ENCODE data around the gene MYOZ3. TPM values are rescaled to one million over a fixed set of nuclear protein-coding genes. Genes with fewer than 3 reads are reported as not detected.

The MYOZ3 gene
- total and polyA plus RNA-seq, 10 of the 15 experiments (the other 5 are each of a cell fraction or from before 2014, with no cell fraction given) = 0.04 to 1.1 (median 0.10) TPM; not detected in 4

GRCh38 chr5:150651924-150652671 lies 9.0 kb upstream of the MYOZ3 start:
- Histone ChIP-seq H3K9me3 (replicated peaks; ENCODE audit: control insufficient read depth, insufficient read depth, low read length) (no peaks in the 10 kb centered on the region), H3K27ac (ENCODE audit: control insufficient read depth, insufficient read depth) (no peak overlapping the region), H4K20me1 (ENCODE audit: control insufficient read depth, insufficient read depth) (no peaks in the 10 kb centered on the region), H3K27me3 (replicated peaks in 1 of 2; ENCODE audit: control insufficient read depth in 2 of 2, insufficient read depth in 2 of 2, low read length in 1 of 2) (no peaks in the 10 kb centered on the region; a peak in 1 of 4 replicates), H3K79me2 (ENCODE audit: control insufficient read depth, insufficient read depth, low read length) (no peaks in the 10 kb centered on the region), H3K4me2 (ENCODE audit: control insufficient read depth, insufficient read depth) (no peak overlapping the region), H3K9ac (ENCODE audit: control insufficient read depth, insufficient read depth, low read length) (no peak overlapping the region), H3K4me1 (ENCODE audit: control insufficient read depth, insufficient read depth, low read length) (peaks cover 9% of the 10 kb centered on the region), H2AFZ (ENCODE audit: control insufficient read depth, low read depth, low read length) (no peak overlapping the region), H3K36me3 (ENCODE audit: control insufficient read depth in 2 of 2, insufficient read depth in 2 of 2, low read length in 1 of 2) (no peaks in the 10 kb centered on the region), H3K4me3 (no peak overlapping the region)
- 50% methylated on average over 13 of the region's 13 CpGs for WGBS (ENCODE audit: insufficient coverage, insufficient replicate concordance, low lambda C conversion rate, missing lambda C conversion rate)
- DNase-seq (ENCODE audit: low read depth, low spot score) (no peak), ATAC-seq (no peak), FAIRE-seq (no peak)
- POLR2A ChIA-PET = no interaction called here
- intact Hi-C loops (cut with micrococcal nuclease; ENCODE audit: unreplicated experiment) = loop anchor here (10.0 kb wide), 1 partner anchor 197 kb away; no protein-coding TSS in a partner anchor
- no TSS peak for BruUV-seq (replicated peaks)
- RAD21 ChIA-PET (ENCODE audit: unreplicated experiment) = interaction anchor here (0.8 to 1.7 kb wide), 5 partner anchors 26 to 396 kb away, joined by 3 to 6 read pairs (median 4); no protein-coding TSS in a partner anchor
- CTCF ChIA-PET = interaction anchor here (0.8 to 12.7 kb wide), 7 partner anchors 9 to 194 kb away, joined by 3 to 236 read pairs (median 8); partner anchors contain the start of gene IRGM
- in situ Hi-C loops (cut with MboI) = loop anchor here (5.0 to 10.0 kb wide), 2 partner anchors 90 to 197 kb away; no protein-coding TSS in a partner anchor
- SMC1A ChIA-PET (ENCODE audit: uncharacterized antibody, unreplicated experiment) = interaction anchor here (0.7 to 5.8 kb wide), 4 partner anchors 10 to 90 kb away, joined by 3 to 61 read pairs (median 7); partner anchors contain the start of gene MYOZ3
- TF ChIP-seq ZSCAN29 (IDR thresholded peaks at IDR 0.05) (no peak), ATF3 (IDR thresholded peaks at IDR 0.05; ENCODE audit: borderline replicate concordance, extremely low read depth, low read depth, low read length) (no peak), STAT3 (IDR thresholded peaks at IDR 0.05; ENCODE audit: low read depth, low read length) (no peak), SMAD1 (IDR thresholded peaks at IDR 0.05; ENCODE audit: low read depth, partially characterized antibody) (no peak), SPI1 (IDR thresholded peaks at IDR 0.05; ENCODE audit: borderline replicate concordance, insufficient read depth, low read depth, low read length) (no peak), NR2C2 (IDR thresholded peaks at IDR 0.05; ENCODE audit: borderline replicate concordance, control insufficient read depth, insufficient read length, low read depth) (no peak), ETV6 (conservative IDR thresholded peaks at IDR 0.05 in 1 of 2, IDR thresholded peaks at IDR 0.05 in 1 of 2; ENCODE audit: borderline replicate concordance in 1 of 2, low read depth in 1 of 2) (no peak), PBX3 (IDR thresholded peaks at IDR 0.05; ENCODE audit: insufficient replicate concordance, low read depth, low read length) (no peak), SUPT20H (IDR thresholded peaks at IDR 0.05; ENCODE audit: borderline replicate concordance, control insufficient read depth, low read depth, low read length) (no peak), EGR1 (IDR thresholded peaks at IDR 0.05; ENCODE audit: borderline replicate concordance in 1 of 2, low read depth in 2 of 2, low read length in 2 of 2) (no peak), CBX5 (IDR thresholded peaks at IDR 0.05; ENCODE audit: low read depth) (no peak), IKZF2 (IDR thresholded peaks at IDR 0.05) (no peak), FOS (IDR thresholded peaks at IDR 0.05; ENCODE audit: borderline replicate concordance, extremely low read depth, insufficient read length) (no peak), CBFB (IDR thresholded peaks at IDR 0.05; ENCODE audit: low read depth) (no peak)
- TF ChIP-seq, protein P1, sequence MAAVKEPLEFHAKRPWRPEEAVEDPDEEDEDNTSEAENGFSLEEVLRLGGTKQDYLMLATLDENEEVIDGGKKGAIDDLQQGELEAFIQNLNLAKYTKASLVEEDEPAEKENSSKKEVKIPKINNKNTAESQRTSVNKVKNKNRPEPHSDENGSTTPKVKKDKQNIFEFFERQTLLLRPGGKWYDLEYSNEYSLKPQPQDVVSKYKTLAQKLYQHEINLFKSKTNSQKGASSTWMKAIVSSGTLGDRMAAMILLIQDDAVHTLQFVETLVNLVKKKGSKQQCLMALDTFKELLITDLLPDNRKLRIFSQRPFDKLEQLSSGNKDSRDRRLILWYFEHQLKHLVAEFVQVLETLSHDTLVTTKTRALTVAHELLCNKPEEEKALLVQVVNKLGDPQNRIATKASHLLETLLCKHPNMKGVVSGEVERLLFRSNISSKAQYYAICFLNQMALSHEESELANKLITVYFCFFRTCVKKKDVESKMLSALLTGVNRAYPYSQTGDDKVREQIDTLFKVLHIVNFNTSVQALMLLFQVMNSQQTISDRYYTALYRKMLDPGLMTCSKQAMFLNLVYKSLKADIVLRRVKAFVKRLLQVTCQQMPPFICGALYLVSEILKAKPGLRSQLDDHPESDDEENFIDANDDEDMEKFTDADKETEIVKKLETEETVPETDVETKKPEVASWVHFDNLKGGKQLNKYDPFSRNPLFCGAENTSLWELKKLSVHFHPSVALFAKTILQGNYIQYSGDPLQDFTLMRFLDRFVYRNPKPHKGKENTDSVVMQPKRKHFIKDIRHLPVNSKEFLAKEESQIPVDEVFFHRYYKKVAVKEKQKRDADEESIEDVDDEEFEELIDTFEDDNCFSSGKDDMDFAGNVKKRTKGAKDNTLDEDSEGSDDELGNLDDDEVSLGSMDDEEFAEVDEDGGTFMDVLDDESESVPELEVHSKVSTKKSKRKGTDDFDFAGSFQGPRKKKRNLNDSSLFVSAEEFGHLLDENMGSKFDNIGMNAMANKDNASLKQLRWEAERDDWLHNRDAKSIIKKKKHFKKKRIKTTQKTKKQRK (IDR thresholded peaks at IDR 0.05; ENCODE audit: low read depth, low read length) = no peak
- TF ChIP-seq, protein P2, sequence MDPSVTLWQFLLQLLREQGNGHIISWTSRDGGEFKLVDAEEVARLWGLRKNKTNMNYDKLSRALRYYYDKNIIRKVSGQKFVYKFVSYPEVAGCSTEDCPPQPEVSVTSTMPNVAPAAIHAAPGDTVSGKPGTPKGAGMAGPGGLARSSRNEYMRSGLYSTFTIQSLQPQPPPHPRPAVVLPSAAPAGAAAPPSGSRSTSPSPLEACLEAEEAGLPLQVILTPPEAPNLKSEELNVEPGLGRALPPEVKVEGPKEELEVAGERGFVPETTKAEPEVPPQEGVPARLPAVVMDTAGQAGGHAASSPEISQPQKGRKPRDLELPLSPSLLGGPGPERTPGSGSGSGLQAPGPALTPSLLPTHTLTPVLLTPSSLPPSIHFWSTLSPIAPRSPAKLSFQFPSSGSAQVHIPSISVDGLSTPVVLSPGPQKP (IDR thresholded peaks at IDR 0.05; ENCODE audit: low read depth, low read length) = no peak
